IMR-90 (cell line): Measurements from ENCODE around the gene PAX2. TPM values are rescaled to one million over a fixed set of nuclear protein-coding genes. Genes with fewer than 3 reads are reported as not detected.

ENCODE experiments used
- ATAC-seq: fragments of 200-7000 bp; cut with Tn5 transposase; 2 replicates; pipeline ENCODE4 v1.9.1; 2020; ENCODE audit warnings: low read depth, mild to moderate bottlenecking, moderate library complexity
- BruUV-seq: library from RNA; stranded (reverse); fragments of 400-500 nt; replicated peaks from 2 replicates; lab custom pipeline; 2021; lab: Mats Ljungman, UMichigan
- CTCF ChIA-PET: fragments of 300-600 bp; formaldehyde crosslinking; extraction: SDS; loops from one replicate; lab custom pipeline; 2021; ENCODE audit warnings: antibody characterized with exemption; lab: Yijun Ruan, JAX
- POLR2A ChIA-PET: fragments of 300-600 bp; sonication (Branson Sonifier 250); formaldehyde crosslinking; loops from one replicate; lab custom pipeline; 2022; ENCODE audit warnings: antibody characterized with exemption; ENCODE audit not compliant: unreplicated experiment; lab: Charles Lee
- DNase-seq: peaks from one replicate; pipeline ENCODE4 v3.0.0; 2013
- H2AFZ ChIP-seq: replicated peaks from 2 replicates; pipeline ENCODE3; 2013; ENCODE audit warnings: low read length, mild to moderate bottlenecking; ENCODE audit not compliant: poor library complexity
- H2AK5ac ChIP-seq: 2 replicates; pipeline ENCODE4 v1.6.1; 2013; ENCODE audit warnings: low read depth, low read length, inconsistent platforms
- H2AK9ac ChIP-seq: replicated peaks from 2 replicates; pipeline ENCODE3; 2013; ENCODE audit warnings: mild to moderate bottlenecking, low read depth, low read length, moderate library complexity; ENCODE audit not compliant: poor library complexity
- H2BK120ac ChIP-seq: 2 replicates; pipeline ENCODE4 v1.6.1; 2013; ENCODE audit warnings: low read depth, low read length, inconsistent platforms
- H2BK15ac ChIP-seq: 3 replicates; pipeline ENCODE4 v1.6.1; 2013; ENCODE audit warnings: low read depth, low read length, inconsistent platforms
- H2BK20ac ChIP-seq: 2 replicates; pipeline ENCODE4 v1.6.1; 2013; ENCODE audit warnings: low read depth, mild to moderate bottlenecking, inconsistent platforms, low read length, moderate library complexity
- H2BK5ac ChIP-seq: 2 replicates; pipeline ENCODE4 v1.6.1; 2013; ENCODE audit warnings: mild to moderate bottlenecking, low read depth, low read length, inconsistent platforms; ENCODE audit not compliant: poor library complexity, severe bottlenecking
- H3K14ac ChIP-seq: replicated peaks from 2 replicates; pipeline ENCODE4 v1.6.1; 2013; ENCODE audit warnings: low read depth, low read length, inconsistent platforms
- H3K18ac ChIP-seq: 2 replicates; pipeline ENCODE4 v1.6.1; 2013; ENCODE audit warnings: low read depth, low read length, control low read depth
- H3K23ac ChIP-seq: 2 replicates; pipeline ENCODE4 v1.6.1; 2013; ENCODE audit warnings: low read depth, low read length, inconsistent platforms
- H3K27ac ChIP-seq: 2 replicates; pipeline ENCODE4 v1.5.1; 2013; ENCODE audit warnings: mild to moderate bottlenecking, control low read depth, low read length; ENCODE audit not compliant: insufficient read depth
- H3K27me3 ChIP-seq: 2 replicates; pipeline ENCODE4 v1.6.1; 2013; ENCODE audit warnings: low read length; ENCODE audit not compliant: control insufficient read depth, insufficient read depth
- H3K36me3 ChIP-seq: 2 replicates; pipeline ENCODE4 v1.6.1; 2013; ENCODE audit warnings: low read length, mixed read lengths; ENCODE audit not compliant: control insufficient read depth, insufficient read depth
- H3K4ac ChIP-seq: 2 replicates; pipeline ENCODE4 v1.6.1; 2013; ENCODE audit warnings: low read depth, low read length, inconsistent platforms
- H3K4me1 ChIP-seq: 2 replicates; pipeline ENCODE4 v1.6.1; 2013; ENCODE audit warnings: low read length, mixed read lengths; ENCODE audit not compliant: control insufficient read depth, insufficient read depth
- H3K4me2 ChIP-seq: 2 replicates; pipeline ENCODE4 v1.6.1; 2013; ENCODE audit warnings: low read depth, mild to moderate bottlenecking, control low read depth, low read length, moderate library complexity
- H3K4me3 ChIP-seq: 2 replicates; pipeline ENCODE4 v1.5.1; 2013; ENCODE audit warnings: low read depth, mild to moderate bottlenecking, control low read depth, low read length, moderate library complexity; ENCODE audit not compliant: insufficient read depth
- H3K56ac ChIP-seq: 2 replicates; pipeline ENCODE4 v1.6.1; 2013; ENCODE audit warnings: low read length, inconsistent platforms; ENCODE audit not compliant: insufficient read depth; ENCODE audit errors: extremely low read depth
- H3K79me1 ChIP-seq, 2 experiments: 2 replicates each; pipeline ENCODE4 v1.6.1; 2013; ENCODE audit warnings: low read length in 2 of 2, inconsistent platforms in 1 of 2, low read depth in 1 of 2
- H3K9ac ChIP-seq: 2 replicates; pipeline ENCODE4 v1.6.1; 2013; ENCODE audit warnings: low read depth, low read length, control low read depth
- H3K9me1 ChIP-seq: 2 replicates; pipeline ENCODE4 v1.6.1; 2013; ENCODE audit warnings: low read length, inconsistent platforms; ENCODE audit not compliant: insufficient read depth
- H3K9me3 ChIP-seq: 2 replicates; pipeline ENCODE4 v1.6.1; 2013; ENCODE audit warnings: low read length; ENCODE audit not compliant: control insufficient read depth, insufficient read depth
- H4K20me1 ChIP-seq: 2 replicates; pipeline ENCODE4 v1.6.1; 2013; ENCODE audit warnings: low read length, inconsistent platforms; ENCODE audit not compliant: insufficient read depth
- H4K5ac ChIP-seq: 2 replicates; pipeline ENCODE4 v1.6.1; 2013; ENCODE audit warnings: mild to moderate bottlenecking, low read depth, low read length, control low read depth
- H4K8ac ChIP-seq, 2 experiments: 2 replicates each; pipeline ENCODE4 v1.6.1; 2013; ENCODE audit warnings: low read depth in 2 of 2, low read length in 2 of 2, control low read depth in 1 of 2, inconsistent platforms in 1 of 2
- H4K91ac ChIP-seq: 2 replicates; pipeline ENCODE4 v1.6.1; 2013; ENCODE audit warnings: low read depth, low read length, inconsistent platforms; ENCODE audit not compliant: insufficient read depth
- CHD1 ChIP-seq: IDR thresholded peaks from 2 replicates; pipeline ENCODE4 v1.6.1; 2012; ENCODE audit warnings: low read depth, low read length, improper control_type of control experiment
- CTCF ChIP-seq: conservative IDR thresholded peaks from 2 replicates; pipeline ENCODE4 v1.5.1; 2012; ENCODE audit warnings: mild to moderate bottlenecking, low read depth, low read length, improper control_type of control experiment
- ELK1 ChIP-seq: fragments of 150-350 bp; IDR thresholded peaks from 2 replicates; pipeline ENCODE4 v1.6.1; 2016; ENCODE audit warnings: low read depth, mild to moderate bottlenecking, low read length, moderate library complexity, borderline replicate concordance
- MXI1 ChIP-seq: IDR thresholded peaks from 2 replicates; pipeline ENCODE4 v1.6.1; 2012; ENCODE audit warnings: low read depth, mild to moderate bottlenecking, low read length, moderate library complexity, borderline replicate concordance
- NFE2L2 ChIP-seq: fragments of 150-350 bp; IDR thresholded peaks from 2 replicates; pipeline ENCODE4 v1.6.1; 2016; ENCODE audit warnings: low read depth, mild to moderate bottlenecking, low read length
- POLR2A ChIP-seq: IDR thresholded peaks from 2 replicates; pipeline ENCODE4 v1.6.1; 2012; ENCODE audit warnings: mild to moderate bottlenecking, low read depth, low read length
- RFX5 ChIP-seq: IDR thresholded peaks from 2 replicates; pipeline ENCODE4 v1.8.0; 2012; ENCODE audit warnings: low read depth, mild to moderate bottlenecking, low read length, moderate library complexity
- SMC3 ChIP-seq: fragments of 150-350 bp; IDR thresholded peaks from 2 replicates; pipeline ENCODE4 v1.6.1; 2016; ENCODE audit warnings: low read depth, mild to moderate bottlenecking, antibody characterized with exemption, low read length, moderate library complexity
- WGBS, 2 experiments: methylation state at CpG; one replicate each; pipeline versions ENCODE4 v1.1.5 to v1.1.7; 2013; ENCODE audit warnings: missing lambda C conversion rate in 2 of 2; ENCODE audit not compliant: insufficient read length in 1 of 2; ENCODE audit errors: extremely low coverage in 2 of 2; 5-methylcytosine and 5-hydroxymethylcytosine counted together
- dilution Hi-C: fragments of 300-500 bp; cut with HindIII; formaldehyde crosslinking; loops from one replicate; pipeline ENCODE4 v1.14.3; 2018; ENCODE audit warnings: low sequenced_read_pairs; ENCODE audit not compliant: unreplicated experiment
- in situ Hi-C: fragments of 300-500 bp; cut with MboI; formaldehyde crosslinking; loops from 3 replicates; pipeline ENCODE4 v1.14.3; 2019; ENCODE audit warnings: low sequenced_read_pairs, inconsistent platforms, mixed read lengths
- intact Hi-C: fragments of 100-400 bp; cut with micrococcal nuclease; formaldehyde crosslinking; loops from 2 replicates; pipeline ENCODE4 v1.10.0; 2022
- polyA plus RNA-seq, 3 experiments: library from polyadenylated mRNA; depleted of rRNA; stranded (reverse); fragments of >200 nt; gene quantifications; 2 replicates each; pipeline ENCODE4 v1.2.3, GENCODE V29; 2012; ENCODE audit warnings: low replicate concordance in 1 of 3
- total RNA-seq: library from RNA; depleted of rRNA; stranded (reverse); fragments of >200 nt; gene quantifications from 2 replicates; pipeline ENCODE4 v1.2.3, GENCODE V29; 2012

PAX2 gene
- total and polyA plus RNA-seq, 2 of the 4 experiments (the other 2 are of a cell fraction) = not detected

- dilution Hi-C loops = no loop called here
- CTCF ChIA-PET = no interaction called here
- H3K9me3 ChIP-seq = peaks cover 4% of the 10 kb centered on the region; the same call in 1 of the 2 replicates
Observed at GRCh38 chr10:100736144-100736808, 9.1 kb upstream of the PAX2 start.

More at GRCh38 chr10:100736144-100736808, 9.1 kb upstream of the PAX2 start:
- Histone ChIP-seq H4K8ac (no peak overlapping the region), H3K56ac (no peak overlapping the region), H3K14ac (no peak overlapping the region), H2BK20ac (no peak overlapping the region), H3K9ac (no peak overlapping the region), H3K36me3 (no peaks in the 10 kb centered on the region), H3K27ac (no peak overlapping the region), H2BK15ac (no peak overlapping the region), H4K91ac (no peak overlapping the region), H3K79me1 (no peaks in the 10 kb centered on the region), H3K4me3 (no peak overlapping the region), H3K4me1 (no peaks in the 10 kb centered on the region), H4K20me1 (no peaks in the 10 kb centered on the region), H3K4ac (no peak overlapping the region), H3K4me2 (no peak overlapping the region), H2AFZ (no peak overlapping the region), H2BK120ac (no peak overlapping the region), H3K23ac (no peak overlapping the region), H3K9me1 (no peaks in the 10 kb centered on the region), H4K5ac (no peak overlapping the region), H3K27me3 (peaks cover 96% of the 10 kb centered on the region), H2AK9ac (no peak overlapping the region), H2AK5ac (no peak overlapping the region), H3K18ac (no peak overlapping the region), H2BK5ac (no peak overlapping the region)
- no CpG with 5 or more reads among the region's 6 CpGs for WGBS, 2 experiments
- BruUV-seq = no TSS peak
- POLR2A ChIA-PET = interaction anchor here (0.5 kb wide), 1 partner anchor 10 kb away, joined by 7 read pairs; no protein-coding TSS in a partner anchor
- in situ Hi-C loops (no loop called here), intact Hi-C loops (no loop called here)
- DNase-seq (no peak), ATAC-seq (no peak)
- TF ChIP-seq CTCF = no peak
- TF ChIP-seq ELK1 = no peak
- no peak for TF ChIP-seq SMC3
- no peak for TF ChIP-seq MXI1
- TF ChIP-seq CHD1 = no peak
- no peak for TF ChIP-seq POLR2A
- no peak for TF ChIP-seq RFX5
- no peak for TF ChIP-seq NFE2L2
